T-cell (primary cell): ENCODE results near the gene DNAJC11. TPM values are rescaled to one million over a fixed set of nuclear protein-coding genes. Genes with fewer than 3 reads are reported as not detected.
A peak's percentile ranks its signal among the peaks of the same experiment; 100 is the strongest.
"Not testable (repeated sequence)": the region's sequence is repeated elsewhere in the genome, so short reads cannot be mapped to it uniquely, and the experiment has no call there.

Experiments used
- ATAC-seq, 4 experiments: fragments of 200-7000 bp in 3 of 4; fragments of 150-1000 bp in 1 of 4; cut with Tn5 transposase; replicated peaks in 1 of 4; 1 replicate in 3 of 4; 2 replicates in 1 of 4; pipeline ENCODE4 v1.10.0; 2021; ENCODE audit warnings: moderate library complexity in 3 of 4, mild to moderate bottlenecking in 2 of 4, moderate number of reproducible peaks in 1 of 4
- CTCF ChIA-PET, 2 donors: fragments of 300-600 bp; sonication (Branson Sonifier 250); formaldehyde crosslinking; loops; one replicate each; lab custom pipeline; 2022; ENCODE audit warnings: antibody characterized with exemption in 2 of 2; lab: Charles Lee
- POLR2A ChIA-PET, 2 donors: fragments of 300-600 bp; sonication (Branson Sonifier 250); formaldehyde crosslinking; loops; one replicate each; lab custom pipeline; 2022; ENCODE audit warnings: antibody characterized with exemption in 2 of 2; lab: Charles Lee
- DNase-seq, 35 experiments: peaks; one replicate each; pipeline versions ENCODE4 v3.0.0 to v3.0.0-alpha.2; 2013 to 2023
- H3K27ac ChIP-seq: one replicate; pipeline ENCODE4 v1.5.1; 2013; ENCODE audit warnings: low read length
- H3K27me3 ChIP-seq, 2 experiments: replicated peaks in 1 of 2; 1 replicate in 1 of 2; 2 replicates in 1 of 2; pipeline versions ENCODE4 v1.6.1 to v1.7.0; 2013; ENCODE audit warnings: low read length in 1 of 2, mixed read lengths in 1 of 2; ENCODE audit not compliant: control insufficient read depth in 2 of 2, insufficient read depth in 2 of 2; ENCODE audit errors: extremely low read depth in 1 of 2
- H3K36me3 ChIP-seq, 2 donors: 1 replicate in 1 of 2; 2 replicates in 1 of 2; pipeline versions ENCODE4 v1.6.1 to v1.7.0; 2013; ENCODE audit warnings: low read length in 1 of 2; ENCODE audit not compliant: control insufficient read depth in 2 of 2, insufficient read depth in 1 of 2; ENCODE audit errors: extremely low read depth in 1 of 2
- H3K4me1 ChIP-seq, 2 experiments: 1 replicate in 1 of 2; 2 replicates in 1 of 2; pipeline versions ENCODE4 v1.6.1 to v1.7.0; 2013; ENCODE audit warnings: low read length in 2 of 2, mixed read lengths in 1 of 2; ENCODE audit not compliant: insufficient read depth in 2 of 2, control insufficient read depth in 1 of 2; ENCODE audit errors: extremely low read depth in 1 of 2
- H3K4me3 ChIP-seq, 2 donors: 1 replicate in 1 of 2; 2 replicates in 1 of 2; pipeline versions ENCODE4 v1.5.1 to v1.7.0; 2013; ENCODE audit warnings: mild to moderate bottlenecking in 2 of 2, low read length in 1 of 2, moderate library complexity in 1 of 2; ENCODE audit not compliant: control insufficient read depth in 1 of 2; ENCODE audit errors: extremely low read depth in 1 of 2
- H3K9me3 ChIP-seq: 2 replicates; pipeline ENCODE4 v1.7.0; 2013
- H3K27ac Mint-ChIP-seq, 2 donors: one replicate each; pipeline ENCODE4 v1.8.0; 2020 to 2021; ENCODE audit warnings: mild to moderate bottlenecking in 2 of 2, mixed read lengths in 2 of 2
- H3K27me3 Mint-ChIP-seq, 2 donors: one replicate each; pipeline ENCODE4 v1.8.0; 2021 to 2022; ENCODE audit warnings: mixed read lengths in 2 of 2
- H3K36me3 Mint-ChIP-seq: one replicate; pipeline ENCODE4 v1.8.0; 2021; ENCODE audit warnings: mixed read lengths
- H3K4me1 Mint-ChIP-seq, 3 donors: one replicate each; pipeline ENCODE4 v1.8.0; 2020 to 2022; ENCODE audit warnings: mixed read lengths in 3 of 3, mild to moderate bottlenecking in 1 of 3
- H3K4me3 Mint-ChIP-seq, 3 donors: one replicate each; pipeline ENCODE4 v1.8.0; 2020 to 2022; ENCODE audit warnings: mild to moderate bottlenecking in 3 of 3, mixed read lengths in 3 of 3, moderate library complexity in 3 of 3
- H3K9me3 Mint-ChIP-seq, 3 donors: one replicate each; pipeline ENCODE4 v1.8.0; 2020 to 2022; ENCODE audit warnings: mixed read lengths in 3 of 3
- WGBS: methylation state at CpG from one replicate; pipeline ENCODE4 v1.1.5; 2013; ENCODE audit warnings: missing lambda C conversion rate; ENCODE audit not compliant: insufficient coverage; 5-methylcytosine and 5-hydroxymethylcytosine counted together
- total RNA-seq, 35 experiments: library from RNA in 6 of 35; stranded (reverse) in 6 of 35; fragments of 120-200 nt in 1 of 35; gene quantifications; one replicate each; pipeline versions ENCODE4 v1.2.1 to v1.2.4 and lab custom pipeline; 2013 to 2026

DNAJC11 gene
- total RNA-seq, 5 donors from 2014 or later (not counting 1 experiment from before 2014, with no cell fraction given), result 38.5 to 45.2 (median 42.1) TPM

DNA sequence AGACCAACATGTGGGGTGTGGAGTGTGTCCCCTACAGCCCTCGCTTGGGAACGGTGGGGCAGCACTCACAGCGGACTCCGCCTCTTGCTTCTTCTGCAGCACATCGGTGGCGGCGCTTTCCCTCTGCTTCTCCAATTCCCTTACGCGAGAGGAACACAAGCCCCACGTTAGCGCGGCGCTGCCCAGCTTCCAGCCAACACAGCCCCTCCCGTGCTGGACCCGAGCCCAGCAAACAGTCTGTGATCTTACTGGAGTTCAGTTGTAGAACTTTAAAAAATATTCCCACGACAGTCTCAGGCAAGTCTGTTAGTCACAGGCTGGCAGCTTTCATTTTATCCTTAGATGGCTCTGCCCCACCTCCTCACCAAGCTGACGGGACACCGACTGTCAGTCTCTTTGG is 63.4 kb downstream of the DNAJC11 start:
- Histone ChIP-seq H3K4me1 (no peaks in the 10 kb centered on the region), H3K9me3 (no peaks in the 10 kb centered on the region), H3K27me3 (no peaks in the 10 kb centered on the region), H3K36me3 (peaks cover 27 to 56% of the 10 kb centered on the region in 2 donors), H3K4me3 (no peak overlapping the region), H3K27ac (no peak overlapping the region)
- DNase-seq (no peak), ATAC-seq (no peak)
- ChIA-PET CTCF (no interaction called here), POLR2A (no interaction called here)
- H3K27ac Mint-ChIP-seq, result no peak overlapping the region
- no peaks in the 10 kb centered on the region for H3K9me3 Mint-ChIP-seq
- peaks cover 31% of the 10 kb centered on the region for H3K36me3 Mint-ChIP-seq
- WGBS, result 97% methylated on average over 17 of the region's 18 CpGs
- no peaks in the 10 kb centered on the region for H3K27me3 Mint-ChIP-seq
- H3K4me3 Mint-ChIP-seq, result no peak overlapping the region
- no peaks in the 10 kb centered on the region for H3K4me1 Mint-ChIP-seq

DNA sequence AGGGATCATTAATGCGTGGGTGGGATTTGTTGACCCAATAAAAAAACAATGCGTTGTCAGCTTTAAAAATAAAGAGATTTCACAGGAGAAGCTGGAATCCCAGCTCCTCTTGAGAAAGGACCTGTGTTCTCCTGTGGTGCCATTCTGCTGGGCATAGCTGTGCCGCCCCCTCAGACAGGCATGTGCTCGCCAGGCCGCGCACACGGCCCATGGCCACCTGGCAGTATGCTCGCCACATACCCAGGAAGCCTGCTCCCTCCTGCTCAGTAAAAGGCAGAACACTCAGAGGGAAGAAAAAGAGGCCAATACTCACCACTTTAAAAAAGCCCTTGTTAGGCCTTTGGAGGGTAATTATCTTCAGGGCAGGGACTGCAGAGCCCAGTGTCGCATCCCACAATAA is 63.8 kb downstream of the DNAJC11 start:
- ChIA-PET CTCF (no interaction called here), POLR2A (no interaction called here)
- ATAC-seq, result no peak
- no peak overlapping the region for H3K4me3 ChIP-seq
- no peak overlapping the region for H3K27ac Mint-ChIP-seq
- H3K36me3 ChIP-seq, result peaks cover 27 to 60% of the 10 kb centered on the region in 2 donors
- no peak for DNase-seq
- 97% methylated on average over 3 of the region's 9 CpGs for WGBS
- H3K4me1 Mint-ChIP-seq, result no peaks in the 10 kb centered on the region
- H3K4me1 ChIP-seq, result no peaks in the 10 kb centered on the region
- H3K9me3 Mint-ChIP-seq, result no peaks in the 10 kb centered on the region
- H3K9me3 ChIP-seq, result no peaks in the 10 kb centered on the region
- no peak overlapping the region for H3K27ac ChIP-seq
- no peak overlapping the region for H3K4me3 Mint-ChIP-seq
- no peaks in the 10 kb centered on the region for H3K27me3 ChIP-seq
- H3K36me3 Mint-ChIP-seq, result peaks cover 27% of the 10 kb centered on the region
- no peaks in the 10 kb centered on the region for H3K27me3 Mint-ChIP-seq

DNA sequence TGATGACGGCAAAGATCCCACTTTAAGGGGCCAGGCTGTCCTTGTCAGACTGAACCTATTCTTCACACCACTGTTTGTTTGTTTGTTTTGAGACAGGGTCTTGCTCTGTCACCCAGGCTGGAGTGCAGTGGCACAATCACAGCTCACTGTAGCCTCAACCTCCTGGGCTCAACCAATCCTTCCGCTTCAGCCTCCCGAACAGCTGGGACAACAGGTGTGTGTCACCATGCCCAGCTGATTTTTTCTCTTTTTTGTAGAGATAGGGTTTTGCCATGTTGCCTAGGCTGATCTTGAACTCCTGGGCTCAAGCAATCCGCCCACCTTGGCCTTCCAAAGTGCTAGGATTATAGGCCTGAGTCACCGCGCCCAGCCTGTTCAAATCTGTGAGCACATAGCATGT is 64.8 kb downstream of the DNAJC11 start:
- H3K27ac Mint-ChIP-seq, H3K4me1 ChIP-seq, ATAC-seq, H3K4me1 Mint-ChIP-seq, H3K9me3 ChIP-seq, H3K4me3 Mint-ChIP-seq, H3K27ac ChIP-seq, DNase-seq, H3K4me3 ChIP-seq, H3K9me3 Mint-ChIP-seq, H3K27me3 ChIP-seq, H3K27me3 Mint-ChIP-seq, POLR2A ChIA-PET: not testable (repeated sequence)
- H3K36me3 Mint-ChIP-seq, result peaks cover 23% of the 10 kb centered on the region
- CTCF ChIA-PET, result interaction anchor here in 1 of 2 donors (0.6 kb wide), 1 partner anchor 1349 kb away, joined by 4 read pairs; no protein-coding TSS in a partner anchor
- 93% methylated on average over 6 of the region's 6 CpGs for WGBS
- H3K36me3 ChIP-seq, result peaks cover 34 to 67% of the 10 kb centered on the region in 2 donors

DNA sequence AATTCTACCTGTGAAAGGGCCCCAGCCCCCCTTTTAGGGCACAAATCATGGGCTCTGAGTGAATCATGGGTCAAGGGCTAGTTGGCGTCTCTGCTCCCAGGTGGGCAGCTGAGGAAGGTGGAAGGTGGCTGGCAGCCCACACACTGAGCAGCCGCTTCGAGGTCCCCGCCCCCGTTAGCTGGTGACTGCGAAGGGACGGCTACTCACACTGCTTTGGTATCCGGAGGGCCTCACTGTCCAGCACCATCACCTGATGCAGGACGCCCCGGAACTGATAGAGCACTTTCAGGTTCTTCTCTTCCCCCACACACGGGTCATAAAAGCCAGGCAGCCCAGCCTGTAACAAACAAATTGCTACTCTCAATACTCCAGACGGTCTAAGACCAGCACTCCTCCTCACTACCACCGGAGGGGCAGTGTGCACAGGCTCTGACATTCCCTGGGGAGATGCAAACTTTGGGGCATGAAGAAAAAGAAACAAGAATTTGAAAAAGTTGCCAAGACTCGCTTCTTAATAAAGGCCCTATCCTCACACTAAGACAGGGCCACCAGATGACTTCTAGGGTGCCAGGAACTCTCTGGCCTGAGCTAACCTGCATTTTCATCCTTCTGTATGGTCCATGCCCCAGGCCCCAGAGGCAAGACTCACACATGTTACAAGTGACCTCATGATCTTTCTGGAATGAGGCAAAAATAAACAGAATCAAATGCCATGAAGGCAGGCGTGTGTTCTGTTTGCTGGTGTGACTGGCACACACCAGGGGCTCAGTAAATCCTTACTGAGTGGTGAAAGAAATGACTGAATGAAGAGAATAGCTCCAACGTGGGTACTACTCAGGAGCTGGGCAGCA is 65.5 kb downstream of the DNAJC11 start:
- no peak for DNase-seq
- Histone ChIP-seq H3K4me3 (no peak overlapping the region), H3K27ac (no peak overlapping the region), H3K36me3 (peaks cover 34 to 65% of the 10 kb centered on the region in 2 donors), H3K9me3 (no peaks in the 10 kb centered on the region), H3K27me3 (no peaks in the 10 kb centered on the region), H3K4me1 (no peaks in the 10 kb centered on the region)
- Mint-ChIP-seq H3K4me3 (no peak overlapping the region), H3K9me3 (no peaks in the 10 kb centered on the region), H3K4me1 (no peaks in the 10 kb centered on the region), H3K27ac (no peak overlapping the region), H3K27me3 (no peaks in the 10 kb centered on the region), H3K36me3 (peaks cover 20% of the 10 kb centered on the region)
- WGBS, result 93% methylated on average over 13 of the region's 16 CpGs
- ATAC-seq, result no peak
- ChIA-PET CTCF (interaction anchor here in 1 of 2 donors (0.6 kb wide), 1 partner anchor 1348 kb away, joined by 4 read pairs; no protein-coding TSS in a partner anchor), POLR2A (no interaction called here)

DNA sequence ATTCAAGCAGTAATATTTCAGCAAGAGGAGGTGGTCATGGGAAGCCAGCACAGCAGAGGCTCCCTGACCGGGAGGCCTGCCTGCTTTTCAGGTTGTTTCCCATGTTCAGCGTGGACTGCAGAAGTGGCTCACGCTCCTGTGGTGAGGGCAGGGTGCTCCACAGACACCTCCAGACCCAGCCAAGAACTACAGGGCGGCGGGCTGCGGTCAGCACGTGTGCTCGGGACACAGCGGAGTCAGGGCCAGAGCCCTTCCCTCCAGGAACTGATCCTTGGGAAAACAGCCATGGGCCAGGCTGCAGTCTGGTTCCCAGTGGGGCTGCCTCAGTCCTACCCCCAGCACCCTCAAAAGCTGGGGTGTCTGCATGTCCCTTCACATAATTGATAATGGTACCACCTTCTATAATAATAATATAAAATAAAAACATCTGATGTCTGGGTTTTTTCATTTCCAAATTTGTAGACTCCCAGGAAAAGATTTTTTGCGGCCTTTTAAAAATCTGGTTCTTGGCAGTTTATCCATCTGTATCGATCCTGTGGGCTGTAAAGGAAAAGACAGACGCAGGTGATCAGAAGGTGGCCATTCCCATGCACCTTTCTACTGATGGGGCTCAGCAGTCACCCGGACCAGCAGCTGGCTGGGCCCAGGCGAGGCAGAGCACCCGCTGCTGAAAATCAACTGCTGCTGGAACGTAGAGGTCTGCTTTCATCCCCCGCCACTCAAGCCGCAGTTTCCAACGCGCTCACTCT is 66.3 kb downstream of the DNAJC11 start:
- CTCF ChIA-PET, result no interaction called here
- H3K36me3 ChIP-seq, result peaks cover 34 to 66% of the 10 kb centered on the region in 2 donors
- no peaks in the 10 kb centered on the region for H3K27me3 Mint-ChIP-seq
- H3K4me1 Mint-ChIP-seq, result no peaks in the 10 kb centered on the region
- H3K4me3 Mint-ChIP-seq, result no peak overlapping the region
- H3K27ac Mint-ChIP-seq, result no peak overlapping the region
- no peaks in the 10 kb centered on the region for H3K4me1 ChIP-seq
- WGBS, result 90% methylated on average over 9 of the region's 20 CpGs
- no peaks in the 10 kb centered on the region for H3K27me3 ChIP-seq
- ATAC-seq (no peak), DNase-seq (no peak)
- H3K4me3 ChIP-seq, result no peak overlapping the region
- no peaks in the 10 kb centered on the region for H3K9me3 Mint-ChIP-seq
- POLR2A ChIA-PET, result no interaction called here
- H3K36me3 Mint-ChIP-seq, result peaks cover 21% of the 10 kb centered on the region
- H3K27ac ChIP-seq, result no peak overlapping the region
- no peaks in the 10 kb centered on the region for H3K9me3 ChIP-seq

DNA sequence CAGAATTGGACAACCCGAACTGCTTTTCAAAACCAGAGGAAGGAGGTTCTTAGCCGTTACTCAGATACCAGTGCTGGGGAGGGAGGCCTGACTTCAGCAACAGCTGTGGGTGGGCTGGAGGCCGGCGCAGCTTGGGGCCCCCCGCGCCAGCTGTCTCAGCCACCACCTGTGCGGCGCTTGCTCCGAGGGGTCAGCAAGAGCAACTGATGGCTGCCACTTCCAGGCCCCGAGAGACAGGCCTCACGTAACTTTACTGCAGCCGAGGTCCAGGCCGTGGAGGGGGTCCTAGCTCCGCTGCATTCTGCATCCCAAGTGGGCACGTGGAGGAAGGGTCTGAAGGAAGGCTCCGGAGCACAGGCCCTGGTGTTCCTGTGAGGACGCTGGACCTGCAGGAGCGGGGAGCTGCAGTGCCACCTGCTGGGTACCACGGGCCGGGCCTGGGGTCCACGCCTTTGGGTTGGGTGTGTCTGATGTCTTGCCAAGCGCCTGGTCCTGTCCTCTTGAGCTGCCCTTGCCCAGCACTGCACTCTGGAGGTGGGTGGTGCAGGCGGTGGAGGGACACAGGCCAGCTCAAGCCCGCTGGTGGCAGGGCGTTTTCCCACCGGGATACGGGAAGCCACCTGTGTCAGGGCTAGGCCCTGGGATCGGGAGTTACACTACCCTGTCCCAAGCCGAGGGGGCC is 67.1 kb downstream of the DNAJC11 start:
- no peaks in the 10 kb centered on the region for H3K9me3 Mint-ChIP-seq

More for the DNA sequence above, 67.1 kb downstream of the DNAJC11 start:
- H3K27me3 Mint-ChIP-seq, result no peaks in the 10 kb centered on the region
- POLR2A ChIA-PET, result no interaction called here
- H3K36me3 ChIP-seq, result peaks cover 29 to 66% of the 10 kb centered on the region in 2 donors
- H3K27ac ChIP-seq, result no peak overlapping the region
- H3K27ac Mint-ChIP-seq, result no peak overlapping the region
- no peak overlapping the region for H3K4me3 ChIP-seq
- no peaks in the 10 kb centered on the region for H3K9me3 ChIP-seq
- DNase-seq (peak in 19 of 35 experiments; percentile 10 to 53 (median 32)), ATAC-seq (peak; percentile 47 to 72 (median 67))
- H3K36me3 Mint-ChIP-seq, result peaks cover 25% of the 10 kb centered on the region
- CTCF ChIA-PET, result no interaction called here
- H3K4me1 Mint-ChIP-seq, result peaks cover 0 to 2% (median under 1%) of the 10 kb centered on the region in 3 donors
- no peaks in the 10 kb centered on the region for H3K4me1 ChIP-seq
- H3K27me3 ChIP-seq, result no peaks in the 10 kb centered on the region
- no peak overlapping the region for H3K4me3 Mint-ChIP-seq
- 85% methylated on average over 29 of the region's 29 CpGs for WGBS
